Measurements from ENCODE around the gene EFR3B. TPM values are rescaled to one million over a fixed set of nuclear protein-coding genes. Genes with fewer than 3 reads are reported as not detected.

The EFR3B gene
- total RNA-seq, 4 donors from 2014 or later, result 0.40 to 1.2 (median 0.65) TPM

GRCh38 chr2:25151718-25152117 is 109.8 kb downstream of the EFR3B start:
- TF ChIP-seq POLR2A (IDR thresholded peaks at IDR 0.05), result no peak
- TF ChIP-seq, protein P1, sequence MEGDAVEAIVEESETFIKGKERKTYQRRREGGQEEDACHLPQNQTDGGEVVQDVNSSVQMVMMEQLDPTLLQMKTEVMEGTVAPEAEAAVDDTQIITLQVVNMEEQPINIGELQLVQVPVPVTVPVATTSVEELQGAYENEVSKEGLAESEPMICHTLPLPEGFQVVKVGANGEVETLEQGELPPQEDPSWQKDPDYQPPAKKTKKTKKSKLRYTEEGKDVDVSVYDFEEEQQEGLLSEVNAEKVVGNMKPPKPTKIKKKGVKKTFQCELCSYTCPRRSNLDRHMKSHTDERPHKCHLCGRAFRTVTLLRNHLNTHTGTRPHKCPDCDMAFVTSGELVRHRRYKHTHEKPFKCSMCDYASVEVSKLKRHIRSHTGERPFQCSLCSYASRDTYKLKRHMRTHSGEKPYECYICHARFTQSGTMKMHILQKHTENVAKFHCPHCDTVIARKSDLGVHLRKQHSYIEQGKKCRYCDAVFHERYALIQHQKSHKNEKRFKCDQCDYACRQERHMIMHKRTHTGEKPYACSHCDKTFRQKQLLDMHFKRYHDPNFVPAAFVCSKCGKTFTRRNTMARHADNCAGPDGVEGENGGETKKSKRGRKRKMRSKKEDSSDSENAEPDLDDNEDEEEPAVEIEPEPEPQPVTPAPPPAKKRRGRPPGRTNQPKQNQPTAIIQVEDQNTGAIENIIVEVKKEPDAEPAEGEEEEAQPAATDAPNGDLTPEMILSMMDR (IDR thresholded peaks at IDR 0.05), result no peak
- Histone ChIP-seq H3K27me3 (no peaks in the 10 kb centered on the region), H3K4me3 (no peak overlapping the region), H3K36me3 (no peaks in the 10 kb centered on the region), H3K27ac (no peak overlapping the region), H3K9me3 (no peaks in the 10 kb centered on the region), H3K4me1 (no peaks in the 10 kb centered on the region)
- no peak for DNase-seq

GRCh38 chr2:25155401-25155800 is 113.5 kb downstream of the EFR3B start:
- DNase-seq, result no peak
- Histone ChIP-seq H3K4me3 (no peak overlapping the region), H3K36me3 (no peaks in the 10 kb centered on the region), H3K27me3 (no peaks in the 10 kb centered on the region), H3K4me1 (no peaks in the 10 kb centered on the region), H3K27ac (no peak overlapping the region), H3K9me3 (no peaks in the 10 kb centered on the region)
- TF ChIP-seq POLR2A (IDR thresholded peaks at IDR 0.05), result no peak
- TF ChIP-seq, protein P1 (IDR thresholded peaks at IDR 0.05), result no peak

DNA sequence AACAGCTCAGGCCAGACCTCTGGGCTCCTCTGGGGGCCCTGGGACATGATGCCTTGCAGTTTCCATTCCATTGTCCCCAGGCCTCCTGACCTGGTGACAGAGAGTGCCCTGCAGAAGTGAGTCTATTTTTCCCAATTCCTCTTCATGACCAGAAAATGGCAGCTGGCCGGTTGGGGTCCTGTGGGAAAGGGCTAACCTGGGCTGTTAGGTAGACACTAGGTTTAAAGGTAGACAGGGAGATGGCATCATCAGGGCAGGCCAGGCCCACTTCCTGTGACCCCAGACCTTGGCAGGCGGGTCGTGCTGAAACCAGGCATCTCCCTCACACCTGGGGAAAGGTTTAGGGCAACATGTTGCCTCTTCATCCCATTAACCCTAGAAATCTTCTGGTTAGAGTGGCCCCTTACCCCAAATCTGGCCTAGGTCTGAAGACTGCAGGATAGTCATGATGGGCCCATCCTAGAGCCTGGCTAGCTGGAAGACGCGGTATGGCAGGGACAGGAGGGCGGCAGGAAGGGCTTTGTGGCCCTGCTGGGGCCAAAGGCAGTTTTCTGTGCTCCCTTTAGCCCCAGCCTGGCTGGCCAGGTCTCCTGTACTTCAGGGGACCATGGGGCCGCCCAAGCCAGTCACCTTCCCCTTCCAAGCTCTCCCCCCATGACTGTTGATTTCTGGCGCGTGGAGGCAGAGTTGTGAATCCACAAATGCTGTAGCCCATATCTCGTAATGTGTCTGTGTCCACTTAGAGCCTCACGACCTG is 116.4 kb downstream of the EFR3B start:
- Histone ChIP-seq H3K4me1 (no peaks in the 10 kb centered on the region), H3K9me3 (no peaks in the 10 kb centered on the region), H3K4me3 (no peak overlapping the region), H3K36me3 (no peaks in the 10 kb centered on the region), H3K27me3 (no peaks in the 10 kb centered on the region), H3K27ac (no peak overlapping the region)
- no peak for DNase-seq
- TF ChIP-seq POLR2A (IDR thresholded peaks at IDR 0.05), result no peak
- TF ChIP-seq, protein P1 (IDR thresholded peaks at IDR 0.05), result no peak

DNA sequence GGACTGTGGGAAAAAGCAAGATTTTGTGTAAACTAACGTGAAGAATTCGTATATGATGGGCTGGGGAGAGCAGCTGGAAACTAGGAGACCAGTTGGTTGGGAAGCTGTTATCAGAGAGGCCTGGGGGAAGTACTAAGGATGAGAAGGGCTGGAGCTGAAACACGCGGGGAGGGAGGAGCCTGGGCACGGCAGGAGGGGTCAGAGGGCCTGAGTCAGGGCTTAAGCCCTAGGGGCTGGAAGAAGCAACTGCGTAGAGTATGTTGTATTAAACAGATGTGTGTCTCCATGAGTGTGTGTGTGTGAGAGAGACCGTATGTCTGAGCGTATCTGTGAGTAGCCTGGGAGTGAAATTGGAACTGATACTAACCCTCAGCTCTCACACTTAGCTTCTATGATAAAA is 118.1 kb downstream of the EFR3B start:
- TF ChIP-seq POLR2A (IDR thresholded peaks at IDR 0.05), result no peak
- TF ChIP-seq, protein P1 (IDR thresholded peaks at IDR 0.05), result no peak
- DNase-seq, result no peak
- Histone ChIP-seq H3K27ac (no peak overlapping the region), H3K36me3 (no peaks in the 10 kb centered on the region), H3K4me1 (no peaks in the 10 kb centered on the region), H3K27me3 (no peaks in the 10 kb centered on the region), H3K9me3 (no peaks in the 10 kb centered on the region), H3K4me3 (no peak overlapping the region)

- no peaks in the 10 kb centered on the region for H3K4me1 ChIP-seq
- H3K4me3 ChIP-seq, result peak overlapping the region in 1 of 4 donors; percentile 47
- no peak overlapping the region for H3K27ac ChIP-seq
- no peak for DNase-seq
- no peaks in the 10 kb centered on the region for H3K36me3 ChIP-seq
- no peaks in the 10 kb centered on the region for H3K27me3 ChIP-seq
- H3K9me3 ChIP-seq, result no peaks in the 10 kb centered on the region
- TF ChIP-seq, protein P1 (IDR thresholded peaks at IDR 0.05), result no peak
- TF ChIP-seq POLR2A (IDR thresholded peaks at IDR 0.05), result no peak
These were observed 118.5 kb downstream of the EFR3B start for GRCh38 chr2:25160376-25160775.
